Measurements from ENCODE around the gene THSD7B. TPM values are rescaled to one million over a fixed set of nuclear protein-coding genes. Genes with fewer than 3 reads are reported as not detected.

Gene THSD7B
- total and polyA plus RNA-seq, 10 of the 15 experiments (the other 5 are each of a cell fraction or from before 2014, with no cell fraction given): 0.03 to 0.56 (median 0.28) TPM

GRCh38 chr2:137511526-137511925 is 746.2 kb downstream of the THSD7B start:
- Histone ChIP-seq H3K36me3 (ENCODE audit: control insufficient read depth in 2 of 2, insufficient read depth in 2 of 2, low read length in 1 of 2) (no peaks in the 10 kb centered on the region), H3K4me2 (ENCODE audit: control insufficient read depth, insufficient read depth) (no peak overlapping the region), H3K9ac (ENCODE audit: control insufficient read depth, insufficient read depth, low read length) (no peak overlapping the region), H3K4me3 (no peak overlapping the region), H3K27ac (ENCODE audit: control insufficient read depth, insufficient read depth) (no peak overlapping the region), H3K4me1 (ENCODE audit: control insufficient read depth, insufficient read depth, low read length) (no peaks in the 10 kb centered on the region), H3K27me3 (replicated peaks in 1 of 2; ENCODE audit: control insufficient read depth in 2 of 2, insufficient read depth in 2 of 2, low read length in 1 of 2) (no peaks in the 10 kb centered on the region), H2AFZ (ENCODE audit: control insufficient read depth, low read depth, low read length) (no peak overlapping the region), H3K79me2 (ENCODE audit: control insufficient read depth, insufficient read depth, low read length) (no peaks in the 10 kb centered on the region), H4K20me1 (ENCODE audit: control insufficient read depth, insufficient read depth) (no peaks in the 10 kb centered on the region), H3K9me3 (replicated peaks; ENCODE audit: control insufficient read depth, insufficient read depth, low read length) (no peaks in the 10 kb centered on the region)
- ChIA-PET POLR2A (no interaction called here), SMC1A (ENCODE audit: uncharacterized antibody, unreplicated experiment) (no interaction called here), RAD21 (ENCODE audit: unreplicated experiment) (no interaction called here), CTCF (no interaction called here)
- BruUV-seq (replicated peaks): no TSS peak
- no peak for DNase-seq (ENCODE audit: low read depth, low spot score)
- in situ Hi-C loops (cut with MboI) (no loop called here), intact Hi-C loops (cut with micrococcal nuclease; ENCODE audit: unreplicated experiment) (no loop called here)
- WGBS (ENCODE audit: insufficient coverage, insufficient replicate concordance, low lambda C conversion rate, missing lambda C conversion rate): 0% methylated on average over 1 of the region's 1 CpG
- TF ChIP-seq PAX5 (IDR thresholded peaks at IDR 0.05; ENCODE audit: borderline replicate concordance, low read depth, low read length) (no peak), YBX1 (IDR thresholded peaks at IDR 0.05) (no peak), ZNF217 (IDR thresholded peaks at IDR 0.05) (no peak)
- no peak for ATAC-seq
- no peak for FAIRE-seq

GRCh38 chr2:137521653-137522619 is 756.6 kb downstream of the THSD7B start:
- H3K36me3 ChIP-seq (ENCODE audit: control insufficient read depth in 2 of 2, insufficient read depth in 2 of 2, low read length in 1 of 2): no peaks in the 10 kb centered on the region
- no peaks in the 10 kb centered on the region for H3K9me3 ChIP-seq (replicated peaks; ENCODE audit: control insufficient read depth, insufficient read depth, low read length)
- ChIA-PET RAD21 (ENCODE audit: unreplicated experiment) (no interaction called here), POLR2A (no interaction called here), CTCF (interaction anchor here (0.7 kb wide), 1 partner anchor 1499 kb away, joined by 3 read pairs; no protein-coding TSS in a partner anchor), SMC1A (ENCODE audit: uncharacterized antibody, unreplicated experiment) (interaction anchor here (1.6 kb wide), 1 partner anchor 21 kb away, joined by 3 read pairs; no protein-coding TSS in a partner anchor)
- FAIRE-seq (no peak), DNase-seq (ENCODE audit: low read depth, low spot score) (no peak), ATAC-seq (no peak)
- no peaks in the 10 kb centered on the region for H3K27me3 ChIP-seq (replicated peaks in 1 of 2; ENCODE audit: control insufficient read depth in 2 of 2, insufficient read depth in 2 of 2, low read length in 1 of 2)
- in situ Hi-C loops (cut with MboI): no loop called here
- no peak overlapping the region for H3K4me2 ChIP-seq (ENCODE audit: control insufficient read depth, insufficient read depth)
- H3K9ac ChIP-seq (ENCODE audit: control insufficient read depth, insufficient read depth, low read length): no peak overlapping the region
- intact Hi-C loops (cut with micrococcal nuclease; ENCODE audit: unreplicated experiment): no loop called here
- WGBS (ENCODE audit: insufficient coverage, insufficient replicate concordance, low lambda C conversion rate, missing lambda C conversion rate): 10% methylated on average over 2 of the region's 2 CpGs
- H4K20me1 ChIP-seq (ENCODE audit: control insufficient read depth, insufficient read depth): no peaks in the 10 kb centered on the region
- no peaks in the 10 kb centered on the region for H3K79me2 ChIP-seq (ENCODE audit: control insufficient read depth, insufficient read depth, low read length)
- no peaks in the 10 kb centered on the region for H3K4me1 ChIP-seq (ENCODE audit: control insufficient read depth, insufficient read depth, low read length)
- no TSS peak for BruUV-seq (replicated peaks)
- no peak overlapping the region for H3K4me3 ChIP-seq
- no peak overlapping the region for H2AFZ ChIP-seq (ENCODE audit: control insufficient read depth, low read depth, low read length)
- no peak overlapping the region for H3K27ac ChIP-seq (ENCODE audit: control insufficient read depth, insufficient read depth)
- TF ChIP-seq NFXL1 (IDR thresholded peaks at IDR 0.05; ENCODE audit: borderline replicate concordance) (no peak), RAD21 (IDR thresholded peaks at IDR 0.05; ENCODE audit: insufficient read depth, low read depth, low read length) (no peak), ASH2L (IDR thresholded peaks at IDR 0.05; ENCODE audit: borderline replicate concordance, low read depth) (no peak), ZNF207 (IDR thresholded peaks at IDR 0.05; ENCODE audit: borderline replicate concordance) (no peak), ZNF24 (IDR thresholded peaks at IDR 0.05) (no peak), ZNF622 (IDR thresholded peaks at IDR 0.05) (no peak), EZH2 (IDR thresholded peaks at IDR 0.05; ENCODE audit: borderline replicate concordance, control insufficient read depth, low read depth, low read length) (no peak), SUPT20H (IDR thresholded peaks at IDR 0.05; ENCODE audit: borderline replicate concordance, control insufficient read depth, low read depth, low read length) (no peak), E2F8 (IDR thresholded peaks at IDR 0.05; ENCODE audit: low read depth, partially characterized antibody) (no peak), SREBF1 (IDR thresholded peaks at IDR 0.05; ENCODE audit: low read length) (no peak), CEBPB (IDR thresholded peaks at IDR 0.05; ENCODE audit: borderline replicate concordance in 1 of 2, low read depth in 2 of 2, low read length in 2 of 2) (no peak), RUNX3 (IDR thresholded peaks at IDR 0.05; ENCODE audit: low read length) (no peak)
